NCI-H146 treated with DMSO at 0.1 percent for 48 hours (cell line): Measurements from ENCODE around the gene CYBB.

Experiments used
- DNase-seq: peaks from one replicate; lab custom pipeline; 2025; ENCODE audit not compliant: unreplicated experiment; lab: John Stamatoyannopoulos, UW

The CYBB gene

GRCh38 chrX:37785569-37785968 is 5.7 kb downstream of the CYBB start:
- DNase-seq = no peak

GRCh38 chrX:37786624-37787422 is 7.0 kb downstream of the CYBB start:
- no peak for DNase-seq

- no peak for DNase-seq
These were observed 7.6 kb downstream of the CYBB start for GRCh38 chrX:37787423-37787869.

GRCh38 chrX:37796310-37796709 is 16.5 kb downstream of the CYBB start:
- no peak for DNase-seq

GRCh38 chrX:37796805-37797204 is 16.9 kb downstream of the CYBB start:
- DNase-seq = no peak

- DNase-seq = no peak
These were observed 20.1 kb downstream of the CYBB start for GRCh38 chrX:37799936-37800335.

GRCh38 chrX:37800717-37801116 is 20.9 kb downstream of the CYBB start:
- no peak for DNase-seq

- no peak for DNase-seq
These were observed 22.2 kb downstream of the CYBB start for GRCh38 chrX:37802028-37802427.

- no peak for DNase-seq
These were observed 23.2 kb downstream of the CYBB start for GRCh38 chrX:37803057-37803456.

GRCh38 chrX:37809970-37810369 is 30.1 kb downstream of the CYBB start:
- DNase-seq = no peak

- no peak for DNase-seq
These were observed 32.3 kb downstream of the CYBB start for GRCh38 chrX:37812110-37812509.

GRCh38 chrX:37813570-37813969 is 33.7 kb downstream of the CYBB start:
- DNase-seq = no peak

GRCh38 chrX:37815366-37815765 is 35.5 kb downstream of the CYBB start:
- no peak for DNase-seq

- no peak for DNase-seq
These were observed 36.9 kb downstream of the CYBB start for GRCh38 chrX:37816766-37817165.

- no peak for DNase-seq
These were observed 37.3 kb downstream of the CYBB start for GRCh38 chrX:37817176-37817575.

- DNase-seq = no peak
These were observed 37.7 kb downstream of the CYBB start for GRCh38 chrX:37817579-37817978.

GRCh38 chrX:37818031-37818430 is 38.2 kb downstream of the CYBB start:
- DNase-seq = no peak

- DNase-seq = no peak
These were observed 40.8 kb downstream of the CYBB start for GRCh38 chrX:37820646-37821045.

GRCh38 chrX:37824491-37825214 is 44.8 kb downstream of the CYBB start:
- no peak for DNase-seq

GRCh38 chrX:37825215-37825842 is 45.5 kb downstream of the CYBB start:
- no peak for DNase-seq

- no peak for DNase-seq
These were observed 49.9 kb downstream of the CYBB start for GRCh38 chrX:37829721-37830120.

GRCh38 chrX:37830371-37830770 is 50.5 kb downstream of the CYBB start:
- DNase-seq = no peak
